AML-193 (cell line): Measurements from ENCODE around the gene PPP1R7.

Experiments
- DNase-seq, 2 experiments: peaks; one replicate each; lab custom pipeline; 2025; lab: John Stamatoyannopoulos, UW

The PPP1R7 gene

DNA sequence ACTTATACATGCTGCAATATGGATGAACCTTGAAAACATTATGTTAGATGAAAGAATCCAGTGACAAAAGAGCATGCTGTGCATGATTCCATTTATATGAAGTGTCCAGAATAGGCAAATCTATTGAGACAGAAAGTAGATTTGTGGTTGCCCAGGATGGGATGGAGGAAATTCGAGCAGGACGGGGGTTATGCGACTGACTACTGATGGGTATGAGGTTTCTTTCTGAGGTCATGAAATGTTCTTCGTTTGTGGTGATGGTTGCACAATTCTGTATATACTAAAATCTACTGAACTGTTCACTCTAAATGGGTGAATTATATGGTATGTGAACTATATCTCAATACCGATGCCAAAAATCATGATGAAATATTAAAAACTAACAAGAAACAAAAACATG, 29.3 kb upstream of the PPP1R7 start:
- no peak for DNase-seq

DNA sequence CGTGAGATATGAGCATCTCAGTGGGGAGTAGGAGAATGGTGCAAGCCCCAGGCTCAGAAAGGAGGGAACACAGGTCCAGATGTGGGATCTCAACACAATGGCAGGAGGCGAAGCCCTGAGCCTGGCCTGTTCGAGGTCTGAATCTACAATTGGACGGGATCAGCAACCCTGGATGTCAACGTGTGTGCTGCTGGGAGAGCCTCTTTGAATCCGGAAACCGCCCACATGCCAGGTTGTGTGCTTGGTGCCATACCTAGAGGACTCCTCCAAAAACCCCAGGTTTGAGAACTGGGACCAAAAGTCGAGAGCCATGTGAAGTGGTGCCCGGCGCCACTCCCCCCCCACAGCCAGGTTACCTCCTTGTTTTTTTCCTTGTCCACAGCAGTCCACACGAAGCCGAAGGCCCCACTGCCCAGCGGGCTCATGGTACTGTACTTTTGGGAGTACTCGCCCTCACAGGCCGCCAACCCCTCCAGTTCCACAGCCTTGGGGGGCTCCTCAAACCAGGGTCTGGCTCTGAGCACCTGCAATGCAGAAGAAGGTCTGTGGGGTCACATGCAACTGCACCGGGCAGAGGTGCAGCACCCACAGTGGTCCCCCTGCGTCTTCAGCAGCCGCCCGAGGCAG, 27.8 kb upstream of the PPP1R7 start:
- no peak for DNase-seq

DNA sequence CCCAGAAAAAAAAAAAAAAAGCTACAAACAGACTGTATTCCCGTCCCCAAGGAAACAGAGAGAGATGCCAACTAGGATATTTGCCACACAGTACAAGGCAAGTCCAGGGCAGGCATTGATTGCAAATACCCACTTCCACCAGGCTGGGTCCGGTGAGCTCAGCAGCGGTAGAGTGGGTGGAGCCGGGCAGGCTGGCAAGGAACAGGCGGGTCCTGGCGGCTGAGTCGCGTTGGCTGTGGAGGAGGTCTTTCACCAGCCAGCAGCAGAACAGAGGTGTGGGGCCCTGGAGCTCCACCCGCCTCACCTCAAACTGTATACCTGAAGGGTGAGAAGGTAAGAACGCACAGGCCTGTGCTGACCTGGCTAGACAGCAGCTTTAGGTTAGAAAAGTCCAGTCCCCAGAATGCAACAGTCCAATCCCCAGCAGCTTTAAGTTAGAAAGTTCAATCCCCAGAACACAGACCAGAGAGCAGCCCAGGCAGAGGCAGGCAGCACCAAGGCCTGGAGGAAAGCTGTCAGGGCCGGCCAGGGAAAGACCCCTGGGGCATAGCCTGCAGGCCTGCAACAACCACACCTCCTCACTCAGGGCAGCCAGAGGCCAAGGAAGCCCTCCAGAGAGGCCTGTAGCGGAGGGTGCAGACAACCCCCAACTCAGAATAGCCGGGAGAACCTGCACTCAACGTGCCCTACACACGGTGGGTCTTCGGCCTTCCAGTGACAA, 26.3 kb upstream of the PPP1R7 start:
- no peak for DNase-seq

- DNase-seq: no peak
These were observed 24.6 kb upstream of the PPP1R7 start for GRCh38 chr2:241125626-241126025.

DNA sequence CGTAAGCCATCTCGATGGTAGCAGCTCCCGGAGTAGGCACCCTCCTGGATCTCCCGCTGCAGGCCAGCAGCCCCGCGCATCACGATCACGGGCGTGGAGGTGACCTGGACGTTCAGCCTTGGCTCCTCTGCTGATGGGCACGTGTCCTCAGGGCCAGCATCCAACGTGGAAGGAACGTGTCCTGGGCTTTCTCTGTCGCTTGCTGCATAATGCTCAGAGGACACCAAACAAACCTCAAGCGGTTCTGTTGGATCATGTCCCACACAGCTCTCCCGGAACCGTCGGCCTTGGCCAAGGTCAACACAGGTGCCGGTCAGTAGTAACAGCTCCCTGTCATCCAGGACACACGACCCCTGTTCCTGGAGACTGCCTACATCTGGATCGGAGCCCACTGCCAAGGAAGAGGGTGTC, 24.1 kb upstream of the PPP1R7 start:
- no peak for DNase-seq

- no peak for DNase-seq
These were observed 23.5 kb upstream of the PPP1R7 start for GRCh38 chr2:241126771-241127202.

DNA sequence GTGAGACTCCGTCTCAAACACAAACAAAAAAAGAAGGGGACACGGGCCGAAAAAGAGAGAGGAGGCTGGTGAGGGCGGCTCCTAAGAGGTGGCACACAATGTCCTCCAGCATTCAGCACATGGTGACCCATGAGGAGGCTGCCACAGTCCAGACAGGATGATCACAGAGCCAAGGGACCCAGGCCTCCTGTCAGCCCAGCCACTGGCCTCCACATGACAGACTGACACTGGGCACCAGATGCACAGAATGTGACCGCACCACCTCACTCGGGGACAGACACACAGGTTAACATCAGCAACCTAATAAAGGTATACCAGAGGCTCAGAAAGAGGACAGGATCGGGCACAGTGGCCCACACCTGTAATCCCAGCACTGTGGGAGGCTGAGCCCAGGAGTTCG, 22.0 kb upstream of the PPP1R7 start:
- DNase-seq: no peak

DNA sequence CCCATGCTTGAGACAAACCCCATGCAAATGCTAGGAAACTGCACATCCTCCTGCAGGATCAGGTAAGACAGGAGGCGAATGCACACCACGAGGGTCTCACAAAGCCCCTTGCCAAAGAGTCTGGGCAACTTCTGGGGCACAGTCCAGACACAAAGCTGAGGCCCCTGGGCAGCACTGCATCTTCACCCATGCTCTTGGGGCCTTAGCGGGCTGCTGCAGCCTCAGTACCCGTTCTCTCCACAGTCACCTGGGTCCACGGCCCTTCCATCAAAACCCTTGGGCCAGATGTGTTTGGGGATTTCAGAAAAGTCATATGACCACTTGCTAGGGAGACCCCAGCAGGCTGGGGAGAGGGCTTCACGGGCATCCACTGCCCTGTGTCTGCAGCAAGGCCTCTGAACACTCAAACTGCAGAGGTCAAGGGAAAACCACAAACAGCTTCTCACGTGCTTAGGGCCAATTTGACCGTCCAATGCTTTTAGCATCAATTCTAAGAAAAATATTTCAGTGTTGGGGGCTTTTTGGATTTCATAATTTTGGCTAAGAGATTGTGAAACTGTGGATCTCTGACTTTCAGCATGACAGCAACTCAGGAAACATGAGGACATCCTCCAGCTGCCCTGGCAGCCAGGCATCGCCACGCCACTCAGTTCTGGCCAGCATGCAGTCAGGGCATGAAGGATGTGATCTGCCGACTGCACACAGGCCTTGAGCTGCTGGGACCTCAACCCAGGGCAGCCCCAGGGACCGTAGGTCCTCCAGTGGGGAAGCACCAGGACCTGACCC, 21.0 kb upstream of the PPP1R7 start:
- DNase-seq: peak; percentile 25 to 40

DNA sequence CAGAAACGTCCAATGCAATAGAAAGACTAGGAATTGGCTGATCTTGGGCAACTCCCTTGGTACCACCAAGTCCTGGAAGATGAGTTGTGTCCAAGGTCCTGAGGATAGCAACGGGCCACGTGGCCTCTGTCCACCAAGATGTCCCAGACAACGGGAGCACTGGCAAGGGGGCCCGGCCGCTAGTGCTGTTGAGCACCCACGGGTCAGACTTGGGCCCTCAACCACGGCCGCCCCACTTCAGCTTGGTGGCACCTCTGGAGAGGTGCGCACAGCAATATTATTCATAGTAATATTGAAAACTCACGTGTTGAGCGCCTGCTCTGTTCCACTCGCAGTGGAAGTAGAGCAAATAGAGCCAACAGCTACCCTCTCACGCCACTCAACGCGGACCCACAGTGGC, 20.0 kb upstream of the PPP1R7 start:
- no peak for DNase-seq

DNA sequence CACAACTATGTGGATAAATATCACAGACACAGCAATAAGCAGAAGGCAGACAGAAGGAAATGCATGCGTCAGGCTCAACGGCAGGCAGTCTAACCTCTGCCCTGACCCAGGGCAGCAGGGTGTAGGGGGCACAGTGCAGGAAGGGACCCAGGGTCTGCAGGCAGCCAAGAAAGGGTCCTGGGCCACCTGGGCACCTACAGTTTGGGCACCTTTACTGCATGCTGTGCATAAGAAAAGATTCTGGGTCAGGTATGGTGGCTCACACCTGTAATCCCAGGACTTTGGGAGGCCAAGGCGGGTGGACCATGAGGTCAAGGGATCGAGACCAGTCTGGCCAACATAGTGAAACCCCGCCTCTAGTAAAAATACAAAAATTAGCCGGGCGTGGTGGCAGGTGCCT, 18.7 kb upstream of the PPP1R7 start:
- no peak for DNase-seq

- DNase-seq: no peak
These were observed 17.5 kb upstream of the PPP1R7 start for GRCh38 chr2:241132538-241133435.

DNA sequence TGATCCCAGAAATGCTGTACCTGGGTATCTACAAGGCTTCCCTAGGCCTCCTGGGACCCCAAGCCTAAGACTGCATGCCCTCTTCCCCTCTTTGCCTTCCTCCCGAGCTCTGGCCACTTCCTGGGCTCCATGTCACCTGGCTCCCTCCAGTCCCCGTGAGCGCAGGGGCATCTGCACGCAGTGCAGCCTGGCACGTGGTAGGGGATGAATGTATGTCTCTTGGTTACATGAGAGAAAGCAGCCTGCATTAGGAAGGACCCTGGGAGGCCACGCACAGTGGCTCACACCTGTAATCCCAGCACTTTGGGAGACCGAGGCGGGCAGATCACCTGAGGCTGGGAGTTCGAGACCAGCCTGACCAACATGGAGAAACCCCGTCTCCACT, 16.8 kb upstream of the PPP1R7 start:
- no peak for DNase-seq

DNA sequence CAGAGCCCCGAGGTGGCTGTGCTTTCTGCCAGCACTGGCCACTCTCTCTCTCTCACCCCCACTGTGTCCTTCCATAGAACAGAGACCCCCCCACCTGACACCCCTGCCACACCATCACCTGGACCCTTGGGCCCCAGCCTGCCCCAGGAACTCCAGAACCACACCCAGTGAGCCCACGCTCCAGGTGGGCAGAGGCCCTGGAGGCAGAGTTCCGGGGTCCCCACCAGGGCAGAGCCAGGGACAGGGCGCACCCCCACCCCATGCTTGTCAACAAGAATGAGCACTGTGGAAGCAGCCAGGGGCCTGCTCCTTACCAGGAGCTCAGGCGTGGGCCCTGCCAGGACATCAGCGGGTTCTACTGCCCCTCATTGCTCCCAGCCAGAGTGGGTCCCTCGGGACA, 15.6 kb upstream of the PPP1R7 start:
- DNase-seq: no peak

GRCh38 chr2:241135737-241136136, 14.5 kb upstream of the PPP1R7 start:
- no peak for DNase-seq

DNA sequence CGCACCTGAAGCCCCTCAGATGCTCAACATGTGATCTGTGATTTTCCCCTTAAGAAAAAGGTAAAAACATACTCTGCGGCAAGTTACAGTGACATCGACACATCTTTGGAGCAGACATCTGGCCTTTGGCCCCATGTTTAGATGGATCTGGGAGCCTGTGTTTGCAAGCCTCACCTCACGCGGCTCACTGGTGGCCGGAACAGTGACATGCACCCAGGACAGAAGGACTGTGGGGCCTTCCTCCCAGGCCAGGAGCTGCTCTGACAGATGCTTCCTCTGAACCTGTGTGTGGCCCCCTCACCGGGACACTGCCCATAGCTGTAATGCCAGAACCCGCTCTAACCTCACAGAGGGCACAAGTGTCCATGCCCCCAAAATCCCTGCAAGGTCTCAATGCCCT, 14.1 kb upstream of the PPP1R7 start:
- no peak for DNase-seq

- no peak for DNase-seq
These were observed 13.5 kb upstream of the PPP1R7 start for GRCh38 chr2:241136661-241137260.

DNA sequence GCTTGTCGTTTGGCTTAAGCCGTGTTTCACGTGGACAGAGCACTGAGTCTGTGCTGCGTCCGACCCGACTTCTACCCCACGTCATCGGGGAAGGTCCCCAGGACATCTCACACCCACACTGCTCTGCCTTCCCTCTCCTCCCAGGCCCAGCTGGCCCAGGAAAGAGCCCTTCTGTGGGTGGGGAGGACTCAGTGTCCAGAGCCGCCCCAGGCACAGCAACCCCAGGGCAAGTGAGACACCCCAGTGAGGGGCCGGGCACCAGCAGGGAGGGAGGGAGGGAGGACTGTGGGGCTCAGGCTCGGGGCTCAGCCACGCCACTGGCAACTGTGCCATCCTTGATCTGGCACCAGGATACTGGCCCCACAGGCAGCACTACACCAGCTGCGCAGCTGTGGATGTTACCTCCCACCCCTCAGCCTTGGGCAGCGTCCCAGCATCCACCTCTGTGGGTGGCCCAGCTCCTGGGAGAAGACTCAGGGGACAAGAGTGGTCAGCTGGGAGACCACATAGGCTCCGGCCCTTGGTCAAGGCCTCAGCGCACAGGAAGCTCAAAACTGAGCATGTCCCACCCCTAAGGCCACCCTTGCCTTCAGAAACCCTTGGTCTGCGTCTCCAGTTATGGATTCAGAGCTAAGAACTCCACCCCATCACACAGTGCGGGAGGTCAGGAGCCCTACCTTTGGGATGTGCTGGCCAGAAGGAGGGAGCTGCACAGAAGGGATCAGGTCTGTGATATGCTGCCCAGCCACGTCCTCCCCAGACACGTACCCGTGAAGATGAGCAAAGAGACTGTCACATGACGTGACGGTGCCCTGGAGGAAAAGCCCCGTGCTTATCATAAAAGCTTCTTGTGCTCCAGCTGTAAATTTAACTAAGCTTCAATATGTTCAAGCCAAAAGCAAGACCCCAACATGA, 12.7 kb upstream of the PPP1R7 start:
- DNase-seq: no peak

DNA sequence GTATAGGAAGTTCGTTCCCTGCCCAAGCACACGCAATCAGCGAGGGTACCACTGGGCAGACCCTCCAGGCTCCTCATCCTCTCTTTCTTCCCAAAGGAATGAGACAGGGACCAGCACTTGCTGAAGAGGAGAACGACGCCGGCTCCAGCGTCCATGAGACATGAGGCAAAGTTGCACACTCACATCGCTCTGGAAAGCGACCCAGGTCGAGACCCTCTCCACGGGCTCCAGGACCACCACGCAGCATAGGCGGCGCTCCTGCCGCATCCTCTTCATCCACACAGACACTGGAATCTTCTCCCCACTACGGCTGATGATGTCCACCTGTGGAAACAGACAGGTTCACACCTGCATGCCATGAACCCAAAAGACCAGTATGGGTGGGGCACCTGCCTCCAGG, 11.8 kb upstream of the PPP1R7 start:
- no peak for DNase-seq

DNA sequence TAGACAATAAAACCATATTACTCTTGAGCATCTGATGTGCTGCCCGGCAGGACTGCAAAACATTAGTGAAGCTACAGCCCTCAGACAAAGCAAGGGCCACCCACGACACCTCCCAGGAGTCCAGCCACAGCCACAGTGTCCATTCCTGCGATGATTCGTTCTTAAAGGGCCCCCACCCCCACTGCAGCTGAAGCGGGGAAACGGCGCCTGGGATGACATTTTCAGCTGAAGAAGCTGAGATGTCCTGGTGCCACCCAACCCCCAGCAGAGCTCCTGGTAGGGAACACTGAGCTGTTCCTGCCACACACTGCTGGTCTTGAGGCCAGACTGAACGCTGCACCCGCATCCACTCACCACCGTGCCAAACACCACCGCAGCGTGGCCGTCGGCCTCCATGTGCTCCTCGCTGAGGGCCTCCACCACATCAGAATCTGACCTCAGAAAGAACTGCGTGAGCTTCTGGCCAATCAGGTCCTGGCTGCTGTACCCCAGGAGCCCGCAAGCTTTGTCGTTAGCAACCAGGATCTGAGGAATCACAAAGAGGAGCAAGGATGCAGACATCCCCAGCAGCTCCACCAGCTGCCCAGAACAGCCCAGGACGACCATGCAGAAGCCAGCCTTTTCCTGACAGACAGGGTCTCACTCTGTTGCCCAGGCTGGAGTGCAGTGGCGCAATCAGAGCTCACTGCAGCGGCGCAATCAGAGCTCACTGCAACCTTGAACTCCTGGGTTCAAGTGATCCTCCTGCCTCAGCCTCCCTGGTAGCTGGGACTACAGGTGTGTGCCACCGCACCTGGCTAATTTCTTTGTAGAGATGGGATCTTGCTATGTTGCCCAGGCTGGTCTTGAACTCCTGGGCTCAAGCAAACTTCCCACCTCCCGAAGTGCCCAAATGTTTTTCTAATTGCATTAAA, 10.5 kb upstream of the PPP1R7 start:
- DNase-seq: no peak

DNA sequence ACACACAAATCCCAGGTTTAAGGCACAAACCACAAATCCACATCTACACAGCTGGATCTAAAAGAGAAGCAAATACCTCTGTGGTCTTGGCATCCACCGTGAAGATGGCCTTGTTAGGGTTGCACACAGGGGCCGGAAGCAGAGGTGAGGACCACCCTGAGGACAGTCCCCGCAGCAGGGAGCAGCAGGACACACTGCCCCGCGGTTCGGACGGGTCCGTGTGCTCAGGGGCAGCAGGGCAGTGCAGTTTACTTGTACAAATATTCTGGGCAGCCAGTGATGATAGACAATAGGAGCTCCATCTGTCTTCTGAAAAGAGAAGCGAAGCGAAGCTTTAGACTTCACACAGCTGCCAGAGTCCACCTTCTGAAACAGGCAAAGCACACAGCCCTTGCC, 9.8 kb upstream of the PPP1R7 start:
- no peak for DNase-seq
